Keratinocyte (primary cell): ENCODE measurements around the gene PLA2G10. TPM values are rescaled to one million over a fixed set of nuclear protein-coding genes. Genes with fewer than 3 reads are reported as not detected.
"Not testable (repeated sequence)": the region's sequence is repeated elsewhere in the genome, so short reads cannot be mapped to it uniquely, and the experiment has no call there.

Source experiments
- DNase-seq: peaks from one replicate; pipeline ENCODE4 v3.0.0-alpha.2; 2011; ENCODE audit warnings: low read depth, missing footprints, low spot score
- FAIRE-seq: peaks from 2 replicates; lab custom pipeline; 2011; peaks lifted over from hg19 to GRCh38; lab: Jason Lieb, UNC
- H2AFZ ChIP-seq: 2 replicates; pipeline ENCODE4 v1.6.0; 2012; ENCODE audit warnings: low read length, control low read depth, inconsistent platforms; ENCODE audit not compliant: control insufficient read depth
- H3K27ac ChIP-seq: 2 replicates; pipeline ENCODE4 v1.5.1; 2011; ENCODE audit warnings: low read length; ENCODE audit not compliant: control insufficient read depth, insufficient read depth
- H3K27me3 ChIP-seq: 3 replicates; pipeline ENCODE4 v1.6.0; 2011; ENCODE audit warnings: low read length; ENCODE audit not compliant: control insufficient read depth, insufficient read depth; ENCODE audit errors: extremely low read depth
- H3K36me3 ChIP-seq, 2 experiments: 2 replicates in 1 of 2; 3 replicates in 1 of 2; pipeline ENCODE4 v1.5.1; 2011; ENCODE audit warnings: low read length in 2 of 2, mild to moderate bottlenecking in 1 of 2; ENCODE audit not compliant: control insufficient read depth in 2 of 2, insufficient read depth in 2 of 2; ENCODE audit errors: extremely low read depth in 1 of 2
- H3K4me1 ChIP-seq: 3 replicates; pipeline ENCODE4 v1.5.1; 2011; ENCODE audit warnings: low read length; ENCODE audit not compliant: control insufficient read depth, insufficient read depth; ENCODE audit errors: extremely low read depth
- H3K4me2 ChIP-seq: 3 replicates; pipeline ENCODE4 v1.6.0; 2011; ENCODE audit warnings: low read depth, low read length; ENCODE audit not compliant: control insufficient read depth, insufficient read depth; ENCODE audit errors: extremely low read depth
- H3K4me3 ChIP-seq, 3 experiments: fragments of 200-600 bp in 1 of 3; sonication (generic) in 1 of 3; 2 replicates in 2 of 3; 3 replicates in 1 of 3; pipeline ENCODE4 v1.5.1; 2011 to 2016; ENCODE audit warnings: low read length in 3 of 3, mild to moderate bottlenecking in 3 of 3, control low read depth in 2 of 3, inconsistent platforms in 1 of 3, low read depth in 1 of 3, mixed read lengths in 1 of 3, mixed run types in 1 of 3, moderate library complexity in 1 of 3; ENCODE audit not compliant: control insufficient read depth in 2 of 3, insufficient read depth in 2 of 3; ENCODE audit errors: extremely low read depth in 1 of 3
- H3K79me2 ChIP-seq: 2 replicates; pipeline ENCODE4 v1.6.0; 2012; ENCODE audit warnings: low read length; ENCODE audit not compliant: control insufficient read depth, insufficient read depth
- H3K9ac ChIP-seq: 3 replicates; pipeline ENCODE4 v1.6.0; 2011; ENCODE audit warnings: low read length; ENCODE audit not compliant: control insufficient read depth, insufficient read depth; ENCODE audit errors: extremely low read depth
- H3K9me1 ChIP-seq: 3 replicates; pipeline ENCODE4 v1.6.0; 2011; ENCODE audit warnings: low read length; ENCODE audit not compliant: control insufficient read depth, insufficient read depth; ENCODE audit errors: extremely low read depth
- H3K9me3 ChIP-seq: 2 replicates; pipeline ENCODE4 v1.5.1; 2012; ENCODE audit warnings: low read depth, low read length; ENCODE audit not compliant: control insufficient read depth
- H4K20me1 ChIP-seq: 3 replicates; pipeline ENCODE4 v1.6.0; 2011; ENCODE audit warnings: low read length; ENCODE audit not compliant: control insufficient read depth, insufficient read depth; ENCODE audit errors: extremely low read depth
- dilution Hi-C: fragments of 300-500 bp; cut with MboI; formaldehyde crosslinking; loops from one replicate; pipeline ENCODE4 v1.7.0; 2020; ENCODE audit warnings: low sequenced_read_pairs; ENCODE audit not compliant: extremely low pct_ligation_motif_present
- polyA minus RNA-seq, 3 experiments: library from RNA; depleted of rRNA, polyadenylated mRNA; stranded (reverse); fragments of >200 nt; gene quantifications; 1 replicate in 1 of 3; 2 replicates in 1 of 3; 3 replicates in 1 of 3; pipeline ENCODE4 v1.2.3, GENCODE V29; 2011
- polyA plus RNA-seq, 5 experiments: library from polyadenylated mRNA; depleted of rRNA in 3 of 5; stranded (reverse) in 3 of 5; stranded (forward) in 1 of 5; unstranded in 1 of 5; fragments of >200 nt; gene quantifications; 1 replicate in 1 of 5; 2 replicates in 3 of 5; 3 replicates in 1 of 5; pipeline versions ENCODE4 v1.2.1 to v1.2.3, GENCODE V29; 2011 to 2012; ENCODE audit warnings: missing spikeins in 2 of 5, low read depth in 1 of 5, low replicate concordance in 1 of 5

The PLA2G10 gene, protein sequence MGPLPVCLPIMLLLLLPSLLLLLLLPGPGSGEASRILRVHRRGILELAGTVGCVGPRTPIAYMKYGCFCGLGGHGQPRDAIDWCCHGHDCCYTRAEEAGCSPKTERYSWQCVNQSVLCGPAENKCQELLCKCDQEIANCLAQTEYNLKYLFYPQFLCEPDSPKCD
- 0.54 to 3.2 TPM (median 1.0 TPM) in 3 replicates for polyA plus RNA-seq
- polyA plus RNA-seq (2011; ENCODE audit: low read depth) = not detected
- polyA plus RNA-seq (2011; cell fraction: cytosol; rRNA removed) = 0.41 and 1.9 TPM in 2 replicates
- 0.41 and 1.3 TPM in 2 replicates for polyA plus RNA-seq (2011; cell fraction: nucleus; rRNA removed)
- polyA plus RNA-seq (2012; ENCODE audit: low replicate concordance) = 1.6 and 1.8 TPM in 2 replicates
- polyA minus RNA-seq = 1.3 to 1.8 TPM (median 1.6 TPM) in 3 replicates
- polyA minus RNA-seq (2011; cell fraction: cytosol; rRNA and poly(A)+ RNA removed) = not detected
- 2.8 and 2.9 TPM in 2 replicates for polyA minus RNA-seq (2011; cell fraction: nucleus; rRNA and poly(A)+ RNA removed)

- H3K27me3 ChIP-seq, H3K79me2 ChIP-seq, FAIRE-seq, H3K27ac ChIP-seq, H3K4me2 ChIP-seq, DNase-seq, H3K9me1 ChIP-seq, H3K4me1 ChIP-seq, H4K20me1 ChIP-seq, H3K9ac ChIP-seq, H3K36me3 ChIP-seq, H3K9me3 ChIP-seq, H2AFZ ChIP-seq, dilution Hi-C loops, H3K4me3 ChIP-seq: not testable (repeated sequence)
Measured at GRCh38 chr16:14694129-14694528, at the start of gene PLA2G10. TSS of gene PLA2G10 (minus strand) at chr16:14694308. CDS start at chr16:14694229, 79 bp downstream.

GRCh38 chr16:14742273-14743128 is 48.4 kb upstream of the PLA2G10 start, which contains the start of gene NPIPA2:
TSS of gene NPIPA2 (plus strand) at chr16:14742533. CDS start at chr16:14748066, 5,533 bp downstream.
- DNase-seq, H3K27me3 ChIP-seq, H3K79me2 ChIP-seq, FAIRE-seq, H4K20me1 ChIP-seq, dilution Hi-C loops, H3K4me2 ChIP-seq, H3K9me3 ChIP-seq, H3K9me1 ChIP-seq, H2AFZ ChIP-seq, H3K36me3 ChIP-seq, H3K4me1 ChIP-seq, H3K9ac ChIP-seq, H3K4me3 ChIP-seq, H3K27ac ChIP-seq: not testable (repeated sequence)

- H3K27me3 ChIP-seq, H3K9ac ChIP-seq, H3K9me3 ChIP-seq, H3K4me1 ChIP-seq, H3K27ac ChIP-seq, H3K9me1 ChIP-seq, H3K79me2 ChIP-seq, H4K20me1 ChIP-seq, H3K36me3 ChIP-seq, dilution Hi-C loops, DNase-seq, H3K4me3 ChIP-seq, H2AFZ ChIP-seq, H3K4me2 ChIP-seq, FAIRE-seq: not testable (repeated sequence)
Measured at GRCh38 chr16:14741794-14742193, 47.7 kb upstream of the PLA2G10 start.

DNA sequence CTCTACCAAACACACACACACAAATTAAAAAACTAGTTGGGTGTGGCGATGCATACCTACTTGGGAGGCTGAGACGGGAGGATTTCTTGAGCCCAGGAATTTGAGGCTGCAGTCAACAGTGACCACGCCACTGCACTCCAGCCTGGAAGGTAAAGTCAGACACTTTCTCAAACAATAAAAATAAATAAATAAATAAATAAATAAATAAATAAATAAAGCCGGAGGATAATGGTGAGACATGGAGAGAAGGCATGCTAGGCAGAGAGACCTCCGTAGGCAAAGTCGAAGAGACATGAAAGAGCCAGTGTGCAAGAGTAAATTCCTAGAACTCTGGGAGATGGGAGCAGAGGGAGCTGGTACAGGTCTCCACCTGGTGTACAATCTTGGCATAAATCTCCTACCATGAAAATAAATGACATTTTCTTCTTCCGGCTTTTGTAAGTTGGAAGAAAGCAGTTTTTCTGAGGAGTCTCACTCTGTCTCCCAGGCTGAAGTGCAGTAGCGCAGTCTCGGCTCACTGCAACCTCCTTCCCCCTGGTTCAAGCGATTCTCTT is 46.8 kb upstream of the PLA2G10 start:
- peak; percentile 86 for FAIRE-seq
- dilution Hi-C loops, H3K4me1 ChIP-seq: not testable (repeated sequence)

More for the DNA sequence above, 46.8 kb upstream of the PLA2G10 start:
- not testable (repeated sequence) for H3K27me3 ChIP-seq, H3K4me3 ChIP-seq, H3K9ac ChIP-seq, H3K36me3 ChIP-seq, H3K9me1 ChIP-seq, DNase-seq, H3K27ac ChIP-seq, H3K9me3 ChIP-seq, H3K4me2 ChIP-seq, H3K79me2 ChIP-seq, H4K20me1 ChIP-seq, H2AFZ ChIP-seq
